HG02571 (cell line): Measurements from ENCODE around the gene SLC28A1.

Experiments used
- ATAC-seq: cut with Tn5 transposase; IDR thresholded peaks from one replicate; pipeline ENCODE4 v1.9.1; 2021; ENCODE audit warnings: mild to moderate bottlenecking, moderate library complexity; ENCODE audit not compliant: unreplicated experiment

The SLC28A1 gene

GRCh38 chr15:84883466-84883865, 996 bp upstream of the SLC28A1 start:
- ATAC-seq: no peak

GRCh38 chr15:84885801-84886200, 1.3 kb downstream of the SLC28A1 start:
- ATAC-seq: no peak

GRCh38 chr15:84886211-84886983, 1.9 kb downstream of the SLC28A1 start:
- ATAC-seq: no peak

- ATAC-seq: no peak
Observed at GRCh38 chr15:84886984-84887299, 2.5 kb downstream of the SLC28A1 start.

- no peak for ATAC-seq
Observed at GRCh38 chr15:84887938-84888337, 3.5 kb downstream of the SLC28A1 start.

- ATAC-seq: no peak
Observed at GRCh38 chr15:84888639-84889038, 4.2 kb downstream of the SLC28A1 start.

- no peak for ATAC-seq
Observed at GRCh38 chr15:84889313-84889990, 5.0 kb downstream of the SLC28A1 start.

GRCh38 chr15:84889991-84890669, 5.7 kb downstream of the SLC28A1 start:
- no peak for ATAC-seq

- no peak for ATAC-seq
Observed at GRCh38 chr15:84890670-84891162, 6.3 kb downstream of the SLC28A1 start.

- no peak for ATAC-seq
Observed at GRCh38 chr15:84891339-84891738, 6.9 kb downstream of the SLC28A1 start.

- ATAC-seq: no peak
Observed at GRCh38 chr15:84892786-84893307, 8.4 kb downstream of the SLC28A1 start.

GRCh38 chr15:84893607-84894006, 9.1 kb downstream of the SLC28A1 start:
- ATAC-seq: no peak

GRCh38 chr15:84894736-84895425, 10.4 kb downstream of the SLC28A1 start:
- ATAC-seq: no peak

GRCh38 chr15:84898761-84899160, 14.3 kb downstream of the SLC28A1 start:
- no peak for ATAC-seq

- ATAC-seq: no peak
Observed at GRCh38 chr15:84899750-84900149, 15.3 kb downstream of the SLC28A1 start.

GRCh38 chr15:84901540-84901939, 17.1 kb downstream of the SLC28A1 start:
- ATAC-seq: no peak

- ATAC-seq: no peak
Observed at GRCh38 chr15:84903751-84904150, 19.3 kb downstream of the SLC28A1 start.

- ATAC-seq: no peak
Observed at GRCh38 chr15:84904419-84904818, 20.0 kb downstream of the SLC28A1 start.

- ATAC-seq: no peak
Observed at GRCh38 chr15:84905016-84905916, 20.8 kb downstream of the SLC28A1 start.

GRCh38 chr15:84907731-84908130, 23.3 kb downstream of the SLC28A1 start:
- ATAC-seq: no peak
